GM20000 (cell line): ENCODE measurements around the gene FSCB.
"Not testable (repeated sequence)": the region's sequence is repeated elsewhere in the genome, so short reads cannot be mapped to it uniquely, and the experiment has no call there.

Experiments used
- DNase-seq: peaks from one replicate; pipeline ENCODE4 v3.0.0; 2012; ENCODE audit warnings: low spot score
- CTCF ChIP-seq: IDR thresholded peaks from 2 replicates; pipeline ENCODE4 v1.5.1; 2012; ENCODE audit warnings: mild to moderate bottlenecking, control low read depth; ENCODE audit errors: extremely low read depth, missing control alignments

Gene FSCB

GRCh38 chr14:44507183-44507582, at the start of gene FSCB:
FSCB (minus strand) TSS chr14:44507283; CDS start chr14:44506987, 296 bp downstream.
- no peak for TF ChIP-seq CTCF
- no peak for DNase-seq

GRCh38 chr14:44531658-44532057, 24.6 kb upstream of the FSCB start:
- DNase-seq: no peak
- no peak for TF ChIP-seq CTCF

- DNase-seq: no peak
- TF ChIP-seq CTCF: no peak
Observed at GRCh38 chr14:44530475-44530874, 23.4 kb upstream of the FSCB start.

- TF ChIP-seq CTCF: no peak
- DNase-seq: no peak
Observed at GRCh38 chr14:44529026-44529425, 21.9 kb upstream of the FSCB start.

GRCh38 chr14:44528180-44528579, 21.1 kb upstream of the FSCB start:
- TF ChIP-seq CTCF: no peak
- no peak for DNase-seq

GRCh38 chr14:44525237-44525636, 18.2 kb upstream of the FSCB start:
- TF ChIP-seq CTCF: no peak
- no peak for DNase-seq

GRCh38 chr14:44515668-44516067, 8.6 kb upstream of the FSCB start:
- not testable (repeated sequence) for DNase-seq

GRCh38 chr14:44508834-44509233, 1.8 kb upstream of the FSCB start:
- DNase-seq: no peak
- TF ChIP-seq CTCF: no peak
